Trophoblast cell (in vitro differentiated cells and primary cell): ENCODE data around the gene RFX2.

ENCODE experiments used
- DNase-seq, 2 donors: peaks; one replicate each; pipeline ENCODE4 v3.0.0-alpha.2; 2016
- H2AFZ ChIP-seq: 2 replicates; pipeline ENCODE4 v1.6.1; 2013; ENCODE audit warnings: low read length, moderate library complexity, mild to moderate bottlenecking; ENCODE audit not compliant: insufficient read depth, poor library complexity
- H2AK5ac ChIP-seq: 2 replicates; pipeline ENCODE4 v1.6.1; 2013; ENCODE audit warnings: mild to moderate bottlenecking, low read length
- H2BK120ac ChIP-seq: 2 replicates; pipeline ENCODE4 v1.6.1; 2013; ENCODE audit warnings: low read length, mild to moderate bottlenecking, moderate library complexity; ENCODE audit not compliant: insufficient read depth, poor library complexity
- H2BK12ac ChIP-seq: 2 replicates; pipeline ENCODE4 v1.6.1; 2013; ENCODE audit warnings: mild to moderate bottlenecking, low read length, moderate library complexity
- H2BK5ac ChIP-seq: 2 replicates; pipeline ENCODE4 v1.6.1; 2013; ENCODE audit warnings: low read length, low read depth, moderate library complexity, mild to moderate bottlenecking; ENCODE audit not compliant: poor library complexity
- H3K14ac ChIP-seq: 2 replicates; pipeline ENCODE4 v1.6.1; 2013; ENCODE audit warnings: mild to moderate bottlenecking, low read length
- H3K18ac ChIP-seq: 2 replicates; pipeline ENCODE4 v1.6.1; 2013; ENCODE audit warnings: mild to moderate bottlenecking, low read length
- H3K23ac ChIP-seq: 2 replicates; pipeline ENCODE4 v1.6.1; 2013; ENCODE audit warnings: low read length
- H3K27ac ChIP-seq: 2 replicates; pipeline ENCODE4 v1.5.1; 2013; ENCODE audit warnings: low read depth, mild to moderate bottlenecking, inconsistent platforms, low read length, moderate library complexity
- H3K27me3 ChIP-seq: 2 replicates; pipeline ENCODE4 v1.6.1; 2013; ENCODE audit warnings: inconsistent platforms, mild to moderate bottlenecking, low read length, moderate library complexity; ENCODE audit not compliant: insufficient read depth
- H3K36me3 ChIP-seq, 2 experiments: 1 replicate in 1 of 2; 2 replicates in 1 of 2; pipeline ENCODE4 v1.6.1; 2013; ENCODE audit warnings: low read length in 2 of 2, mild to moderate bottlenecking in 2 of 2, moderate library complexity in 1 of 2; ENCODE audit not compliant: insufficient read depth in 2 of 2, control insufficient read depth in 1 of 2
- H3K4ac ChIP-seq: 2 replicates; pipeline ENCODE4 v1.6.1; 2013; ENCODE audit warnings: low read depth, mild to moderate bottlenecking, low read length, moderate library complexity
- H3K4me1 ChIP-seq, 2 experiments: 1 replicate in 1 of 2; 2 replicates in 1 of 2; pipeline ENCODE4 v1.6.1; 2013; ENCODE audit warnings: low read length in 2 of 2, mild to moderate bottlenecking in 2 of 2, moderate library complexity in 1 of 2; ENCODE audit not compliant: insufficient read depth in 2 of 2, control insufficient read depth in 1 of 2
- H3K4me2 ChIP-seq: 2 replicates; pipeline ENCODE4 v1.6.1; 2013; ENCODE audit warnings: inconsistent platforms, mild to moderate bottlenecking, low read length, moderate library complexity
- H3K4me3 ChIP-seq: 2 replicates; pipeline ENCODE4 v1.5.1; 2013; ENCODE audit warnings: mild to moderate bottlenecking, low read depth, low read length, inconsistent platforms
- H3K79me1 ChIP-seq: one replicate; pipeline ENCODE4 v1.6.1; 2013; ENCODE audit warnings: low read length
- H3K79me2 ChIP-seq: 2 replicates; pipeline ENCODE4 v1.6.1; 2013; ENCODE audit warnings: low read length, mild to moderate bottlenecking; ENCODE audit not compliant: control insufficient read depth, insufficient read depth, poor library complexity
- H3K9ac ChIP-seq: 2 replicates; pipeline ENCODE4 v1.6.1; 2013; ENCODE audit warnings: mild to moderate bottlenecking, low read length
- H3K9me3 ChIP-seq: 2 replicates; pipeline ENCODE4 v1.6.1; 2013; ENCODE audit warnings: low read depth, mild to moderate bottlenecking, control low read depth, inconsistent platforms, low read length; ENCODE audit not compliant: insufficient read depth
- H4K12ac ChIP-seq: 2 replicates; pipeline ENCODE4 v1.6.1; 2013; ENCODE audit warnings: low read depth, mild to moderate bottlenecking, low read length, moderate library complexity
- H4K8ac ChIP-seq: 2 replicates; pipeline ENCODE4 v1.6.1; 2013; ENCODE audit warnings: low read depth, mild to moderate bottlenecking, low read length, moderate library complexity
- H4K91ac ChIP-seq: one replicate; pipeline ENCODE4 v1.6.1; 2013; ENCODE audit warnings: low read depth, mild to moderate bottlenecking, low read length, moderate library complexity
- WGBS: extraction: QIAGEN DNeasy Blood & Tissue Kit; methylation state at CpG from one replicate; pipeline ENCODE4 v1.1.7; 2013; ENCODE audit warnings: missing lambda C conversion rate; ENCODE audit not compliant: insufficient read length, insufficient coverage; ENCODE audit errors: extremely low coverage; 5-methylcytosine and 5-hydroxymethylcytosine counted together

The RFX2 gene

DNA sequence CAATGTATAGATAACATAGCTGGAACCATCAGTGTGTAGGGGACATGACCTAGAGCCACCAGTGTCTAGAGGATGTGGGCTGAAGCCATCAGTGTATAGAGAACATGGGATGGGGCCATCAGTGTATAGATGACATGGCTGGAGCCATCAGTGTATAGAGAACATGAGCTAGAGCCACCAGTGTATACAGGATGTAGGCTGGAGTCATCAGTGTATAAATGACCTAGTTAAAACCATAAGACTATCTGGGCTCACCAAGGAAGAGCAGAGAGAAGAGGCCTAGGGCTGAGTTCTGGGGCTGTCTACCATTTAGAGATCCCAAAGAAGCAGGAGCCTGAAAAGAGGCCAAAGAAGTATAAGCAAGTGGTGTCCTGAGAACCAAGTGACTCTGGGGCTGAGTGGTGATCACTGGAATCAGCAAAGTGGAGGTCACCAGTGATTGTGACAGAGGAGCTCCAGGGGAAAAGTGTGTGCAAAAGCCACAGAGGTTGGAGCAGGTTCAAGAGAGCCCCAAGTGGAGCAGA is 41.0 kb downstream of the RFX2 start:
- Histone ChIP-seq H3K9ac (no peak overlapping the region), H3K9me3 (peaks cover 3% of the 10 kb centered on the region), H3K79me2 (no peaks in the 10 kb centered on the region), H3K4ac (no peak overlapping the region), H4K8ac (no peak overlapping the region), H3K23ac (no peak overlapping the region), H3K79me1 (no peaks in the 10 kb centered on the region), H2AK5ac (no peak overlapping the region), H3K4me3 (no peak overlapping the region), H2BK5ac (no peak overlapping the region), H4K91ac (no peak overlapping the region), H2AFZ (no peak overlapping the region), H2BK120ac (no peak overlapping the region), H2BK12ac (no peak overlapping the region), H3K14ac (no peak overlapping the region), H3K4me2 (no peak overlapping the region), H3K18ac (no peak overlapping the region), H3K27ac (no peak overlapping the region), H4K12ac (no peak overlapping the region), H3K36me3 (no peaks in the 10 kb centered on the region), H3K27me3 (no peaks in the 10 kb centered on the region), H3K4me1 (no peaks in the 10 kb centered on the region)
- no peak for DNase-seq

GRCh38 chr19:6068711-6069110 is 41.6 kb downstream of the RFX2 start:
- Histone ChIP-seq H4K12ac (no peak overlapping the region), H3K4me1 (no peaks in the 10 kb centered on the region), H2BK120ac (no peak overlapping the region), H3K14ac (no peak overlapping the region), H4K91ac (no peak overlapping the region), H2BK5ac (no peak overlapping the region), H3K4ac (no peak overlapping the region), H3K27me3 (no peaks in the 10 kb centered on the region), H2BK12ac (no peak overlapping the region), H4K8ac (no peak overlapping the region), H3K18ac (no peak overlapping the region), H2AFZ (no peak overlapping the region), H3K9me3 (peaks cover 3% of the 10 kb centered on the region), H3K79me2 (no peaks in the 10 kb centered on the region), H3K23ac (no peak overlapping the region), H3K27ac (no peak overlapping the region), H2AK5ac (no peak overlapping the region), H3K79me1 (no peaks in the 10 kb centered on the region), H3K4me2 (no peak overlapping the region), H3K9ac (no peak overlapping the region), H3K4me3 (no peak overlapping the region), H3K36me3 (no peaks in the 10 kb centered on the region)
- DNase-seq, result no peak
- WGBS, result no CpG with 5 or more reads among the region's 2 CpGs

DNA sequence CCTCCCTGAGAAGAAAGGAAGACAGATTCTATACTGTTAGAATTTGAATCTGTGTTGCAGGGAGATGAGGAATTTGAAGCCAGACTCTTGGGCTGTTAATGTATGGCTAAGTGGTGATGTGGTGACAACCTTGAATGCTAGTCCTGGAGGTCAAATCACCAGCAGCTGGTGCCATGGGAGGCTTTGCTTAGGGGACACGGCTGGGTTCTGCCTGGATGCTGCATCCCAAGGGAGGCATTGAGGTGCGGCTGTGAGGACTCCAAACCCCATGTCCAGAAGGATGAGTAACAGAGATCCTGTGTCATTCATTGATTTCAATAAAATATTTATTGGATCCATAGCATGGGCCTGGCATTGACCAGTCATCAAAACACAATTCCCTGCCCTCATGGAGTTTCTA is 42.3 kb downstream of the RFX2 start:
- Histone ChIP-seq H2BK5ac (no peak overlapping the region), H2AFZ (no peak overlapping the region), H4K12ac (no peak overlapping the region), H4K8ac (no peak overlapping the region), H3K27ac (no peak overlapping the region), H3K9ac (no peak overlapping the region), H2BK120ac (no peak overlapping the region), H3K4me3 (no peak overlapping the region), H2BK12ac (no peak overlapping the region), H3K9me3 (peaks cover 3% of the 10 kb centered on the region), H3K4me1 (no peaks in the 10 kb centered on the region), H3K23ac (no peak overlapping the region), H3K36me3 (no peaks in the 10 kb centered on the region), H3K27me3 (no peaks in the 10 kb centered on the region), H3K18ac (no peak overlapping the region), H4K91ac (no peak overlapping the region), H2AK5ac (no peak overlapping the region), H3K4me2 (no peak overlapping the region), H3K4ac (no peak overlapping the region), H3K79me2 (no peaks in the 10 kb centered on the region), H3K79me1 (no peaks in the 10 kb centered on the region), H3K14ac (no peak overlapping the region)
- DNase-seq, result no peak
- no CpG with 5 or more reads among the region's 2 CpGs for WGBS

DNA sequence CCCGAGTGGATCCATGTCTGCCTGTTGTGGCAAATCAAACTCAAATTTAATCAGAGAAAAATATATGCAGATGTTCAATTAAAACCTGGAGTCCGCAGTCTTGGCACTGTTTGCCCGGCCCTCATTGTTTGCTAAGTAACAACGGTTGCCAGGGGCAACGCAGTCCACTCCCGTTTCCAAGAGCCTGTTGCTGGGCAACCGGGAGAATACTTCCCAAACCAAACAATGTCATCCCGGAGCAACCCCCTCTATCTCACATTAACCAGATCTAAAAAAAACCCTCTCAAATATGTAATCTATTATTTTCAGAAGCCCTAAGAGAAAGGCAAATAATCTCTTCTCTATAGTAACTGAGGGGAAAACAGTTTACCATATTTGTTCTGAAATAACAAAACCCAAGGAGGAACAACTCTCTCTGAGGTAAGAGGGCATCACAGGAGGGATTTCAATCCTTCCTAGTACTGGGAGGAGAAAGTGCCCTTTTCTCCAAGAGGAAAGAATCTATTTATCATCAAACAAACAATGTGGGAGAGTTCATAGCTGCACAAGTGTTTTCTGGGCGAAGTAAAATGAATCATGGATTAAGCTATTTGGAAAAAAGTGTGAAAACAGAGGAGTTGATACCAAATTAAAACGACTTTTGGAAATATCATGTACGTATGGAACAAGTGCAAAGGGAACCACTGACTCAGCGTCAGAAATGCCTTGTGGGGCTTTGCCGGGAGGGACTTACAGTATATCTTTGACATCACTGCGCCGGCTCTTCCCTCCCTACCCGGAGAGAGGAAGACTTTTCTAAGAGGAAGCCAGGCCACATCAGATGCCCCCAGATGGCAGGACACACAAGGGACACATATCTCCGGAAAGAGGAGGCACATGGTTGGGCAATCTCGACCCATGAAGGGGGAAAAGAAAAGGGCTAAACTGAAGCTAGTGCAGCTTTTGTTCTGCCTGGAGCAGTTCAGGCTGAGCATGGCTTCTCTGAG is 43.3 kb downstream of the RFX2 start:
- H3K36me3 ChIP-seq, result no peaks in the 10 kb centered on the region
- no peak overlapping the region for H4K8ac ChIP-seq
- DNase-seq, result peak; percentile 91 to 98
- no peak overlapping the region for H2AK5ac ChIP-seq
- H3K27me3 ChIP-seq, result no peaks in the 10 kb centered on the region
- H4K91ac ChIP-seq, result no peak overlapping the region
- peaks cover 5% of the 10 kb centered on the region for H3K9me3 ChIP-seq
- H2BK12ac ChIP-seq, result no peak overlapping the region
- H3K27ac ChIP-seq, result no peak overlapping the region
- no peak overlapping the region for H2BK5ac ChIP-seq
- no peak overlapping the region for H3K9ac ChIP-seq
- no peak overlapping the region for H3K4ac ChIP-seq
- H3K4me3 ChIP-seq, result no peak overlapping the region
- no peak overlapping the region for H3K14ac ChIP-seq
- no peak overlapping the region for H3K4me2 ChIP-seq
- WGBS, result no CpG with 5 or more reads among the region's 18 CpGs
- H4K12ac ChIP-seq, result no peak overlapping the region
- no peak overlapping the region for H2AFZ ChIP-seq
- H3K18ac ChIP-seq, result no peak overlapping the region
- H3K4me1 ChIP-seq, result peaks cover 0 to 2% of the 10 kb centered on the region in 2 experiments
- H3K79me1 ChIP-seq, result no peaks in the 10 kb centered on the region
- H2BK120ac ChIP-seq, result no peak overlapping the region
- H3K23ac ChIP-seq, result no peak overlapping the region
- H3K79me2 ChIP-seq, result no peaks in the 10 kb centered on the region
